ENCODE measurements around the gene SCT.

Gene SCT

GRCh38 chr11:581752-582151 is 45.2 kb downstream of the SCT start:
- no peak for DNase-seq

- no peak for DNase-seq
These were observed 45.6 kb downstream of the SCT start for GRCh38 chr11:581342-581741.

GRCh38 chr11:579830-580601 is 47.0 kb downstream of the SCT start:
- no peak for DNase-seq

- DNase-seq = no peak
These were observed 48.5 kb downstream of the SCT start for GRCh38 chr11:578276-579035.

- no peak for DNase-seq
These were observed 49.4 kb downstream of the SCT start for GRCh38 chr11:577611-577894.

- DNase-seq = no peak
These were observed 50.0 kb downstream of the SCT start for GRCh38 chr11:576811-577610.
